Activated CD8-positive, alpha-beta memory T cell treated with anti-CD3 and anti-CD28 coated beads for 24 hours (primary cell): Measurements from ENCODE around the gene TNS1.

ENCODE experiments used
- DNase-seq: peaks from one replicate; pipeline ENCODE4 v3.0.0-alpha.2; 2020

Gene TNS1

DNA sequence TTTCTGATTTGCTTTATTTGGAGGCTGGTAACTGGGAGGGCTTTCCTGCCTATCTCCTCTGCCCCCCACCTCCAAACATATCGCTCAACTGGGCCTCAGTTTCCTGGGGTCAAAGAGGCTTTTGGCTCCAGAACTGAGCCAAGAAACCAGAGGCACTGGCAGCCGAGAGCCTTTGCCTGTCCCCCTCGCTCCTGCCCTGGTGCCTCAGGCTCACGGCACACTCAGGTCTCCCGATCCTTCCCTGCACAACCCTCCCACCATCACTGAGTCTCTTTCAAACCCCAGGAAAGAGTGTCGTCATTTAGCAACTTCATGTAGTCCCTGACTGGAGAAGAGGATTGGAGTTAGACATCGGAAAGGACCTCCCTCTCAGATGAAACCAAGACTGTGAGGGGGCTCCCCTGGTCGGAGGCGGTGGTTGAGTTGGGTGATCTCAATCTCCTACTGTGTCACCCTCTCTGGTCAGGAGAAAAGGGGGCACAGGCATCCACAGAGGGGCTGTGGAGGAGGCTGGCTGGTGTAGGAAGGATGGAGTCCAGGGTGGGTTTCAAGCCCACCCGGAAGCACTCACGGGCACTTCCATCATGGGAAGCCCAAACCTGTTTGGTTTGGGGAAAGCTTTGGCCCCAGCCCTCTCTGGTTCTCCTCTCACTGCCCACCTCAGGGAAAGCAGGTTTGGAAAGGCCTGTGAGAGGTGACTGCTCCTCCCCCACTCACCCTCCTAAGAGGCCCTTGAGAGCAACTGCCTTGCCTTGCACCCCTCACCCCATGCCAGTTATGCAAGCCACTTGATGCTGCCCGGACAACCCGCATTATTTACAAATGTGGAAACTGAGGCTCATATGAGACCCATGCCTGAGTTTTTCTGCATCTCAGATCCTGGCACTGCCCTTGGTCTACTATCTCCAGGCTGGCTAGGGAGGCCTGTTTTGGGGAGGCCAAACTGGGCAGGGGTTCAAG is 62.3 kb downstream of the TNS1 start:
- DNase-seq = no peak

DNA sequence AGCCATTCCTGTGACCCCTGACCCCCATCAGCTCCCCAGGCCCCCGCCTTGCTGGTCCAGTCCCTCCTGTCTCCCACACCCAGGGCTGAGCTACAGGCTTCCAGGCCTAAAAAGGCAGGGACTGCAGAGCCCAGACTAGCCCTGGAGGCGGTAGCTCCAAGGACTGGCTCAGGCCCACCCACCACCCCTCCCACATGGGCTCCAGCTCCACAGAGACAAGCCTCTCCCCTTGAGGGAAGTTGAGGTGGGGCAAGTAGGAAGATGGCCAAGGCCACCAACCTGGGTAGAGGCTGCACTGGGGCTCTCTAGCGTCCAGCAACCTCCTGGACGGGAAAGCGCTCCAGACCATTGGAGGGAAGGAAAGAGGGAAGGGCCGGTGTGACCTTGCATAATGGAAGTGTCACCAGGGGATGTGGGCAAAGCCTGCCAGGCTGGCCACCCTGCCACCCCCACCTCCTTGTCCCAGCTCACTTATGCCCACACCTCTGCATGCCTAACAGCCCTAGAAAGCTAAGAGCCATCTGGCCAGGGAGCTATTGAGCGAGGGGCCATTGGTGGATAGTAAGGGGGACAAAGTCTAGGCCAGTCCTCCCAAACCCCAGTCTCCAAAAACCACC is 63.1 kb downstream of the TNS1 start:
- no peak for DNase-seq

DNA sequence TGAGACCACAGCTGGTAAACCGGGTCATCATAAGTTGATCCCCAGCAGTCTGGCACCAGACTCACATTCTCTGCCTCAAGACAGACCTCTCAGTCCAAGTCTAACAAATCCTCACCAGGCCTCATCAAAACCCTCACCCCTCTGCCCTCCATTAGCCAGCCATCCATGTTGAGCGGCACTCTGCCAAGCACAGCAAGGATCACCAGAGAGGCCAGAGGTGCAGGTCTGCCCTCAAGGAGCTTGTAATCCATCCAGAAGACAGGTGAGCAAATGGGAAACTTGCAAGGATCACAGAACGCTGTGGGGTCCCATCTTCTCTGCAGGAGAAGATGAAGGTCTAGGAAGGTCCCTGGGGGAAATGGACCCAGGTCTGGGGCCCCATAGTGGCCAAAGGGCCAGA is 63.6 kb downstream of the TNS1 start:
- no peak for DNase-seq

DNA sequence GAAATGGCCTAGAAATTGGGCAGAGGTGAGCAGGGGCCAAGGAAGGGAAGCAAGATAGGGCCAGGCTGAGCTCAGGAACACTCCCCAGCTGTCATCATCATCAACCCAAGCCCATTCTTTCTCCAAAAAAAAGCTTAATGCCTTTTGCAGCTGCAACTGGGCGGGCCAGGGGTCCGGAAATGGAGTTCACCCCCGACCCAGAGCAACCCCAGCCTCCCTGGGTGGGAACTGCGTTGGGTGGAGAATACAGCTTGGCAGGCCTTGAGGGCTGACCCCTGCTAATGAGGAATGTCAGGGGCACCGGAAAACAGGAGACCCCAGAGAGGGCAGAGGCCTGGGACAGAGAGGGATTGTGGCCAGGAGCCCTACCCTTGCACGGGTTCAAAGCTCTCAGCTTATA is 64.8 kb downstream of the TNS1 start:
- DNase-seq = no peak

DNA sequence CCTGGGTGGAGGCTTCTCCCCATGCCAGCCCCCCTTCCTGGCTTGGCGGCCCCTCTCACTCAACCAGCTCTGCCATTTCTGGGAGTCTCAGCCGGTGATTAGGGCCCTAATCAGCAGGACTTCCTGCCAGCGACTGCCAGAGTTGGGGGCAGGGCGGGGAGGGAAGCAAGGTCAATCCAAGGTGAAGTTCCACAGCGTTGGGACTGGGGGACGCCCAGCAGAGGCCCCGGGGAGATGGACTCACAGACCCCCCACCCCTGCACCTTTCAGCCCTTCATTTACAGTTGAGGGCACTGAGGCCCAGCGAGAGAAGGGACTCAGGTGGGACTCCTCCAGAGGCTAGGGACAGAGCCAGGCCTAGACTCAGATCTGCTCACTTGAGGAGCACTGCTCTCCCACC is 65.3 kb downstream of the TNS1 start:
- DNase-seq = no peak

DNA sequence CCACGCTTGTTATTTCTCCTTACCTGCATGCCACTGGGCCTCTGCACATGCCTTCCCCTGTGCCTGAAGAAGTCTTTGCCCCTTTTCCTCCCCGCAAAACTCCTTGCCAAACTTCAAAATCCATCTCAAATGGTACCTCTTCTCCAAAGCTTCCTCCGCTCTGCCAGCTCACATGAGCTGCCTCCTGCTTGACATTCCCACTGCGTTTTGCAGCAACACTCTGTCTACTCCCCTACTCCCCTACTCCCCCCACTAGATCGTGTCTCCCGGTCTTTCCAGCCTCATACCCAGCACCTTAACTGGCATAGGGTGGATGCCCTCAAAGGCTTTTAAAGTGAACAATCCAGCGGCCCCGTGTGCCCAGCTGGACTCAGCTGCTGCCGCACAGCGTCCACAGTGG is 65.8 kb downstream of the TNS1 start:
- no peak for DNase-seq

DNA sequence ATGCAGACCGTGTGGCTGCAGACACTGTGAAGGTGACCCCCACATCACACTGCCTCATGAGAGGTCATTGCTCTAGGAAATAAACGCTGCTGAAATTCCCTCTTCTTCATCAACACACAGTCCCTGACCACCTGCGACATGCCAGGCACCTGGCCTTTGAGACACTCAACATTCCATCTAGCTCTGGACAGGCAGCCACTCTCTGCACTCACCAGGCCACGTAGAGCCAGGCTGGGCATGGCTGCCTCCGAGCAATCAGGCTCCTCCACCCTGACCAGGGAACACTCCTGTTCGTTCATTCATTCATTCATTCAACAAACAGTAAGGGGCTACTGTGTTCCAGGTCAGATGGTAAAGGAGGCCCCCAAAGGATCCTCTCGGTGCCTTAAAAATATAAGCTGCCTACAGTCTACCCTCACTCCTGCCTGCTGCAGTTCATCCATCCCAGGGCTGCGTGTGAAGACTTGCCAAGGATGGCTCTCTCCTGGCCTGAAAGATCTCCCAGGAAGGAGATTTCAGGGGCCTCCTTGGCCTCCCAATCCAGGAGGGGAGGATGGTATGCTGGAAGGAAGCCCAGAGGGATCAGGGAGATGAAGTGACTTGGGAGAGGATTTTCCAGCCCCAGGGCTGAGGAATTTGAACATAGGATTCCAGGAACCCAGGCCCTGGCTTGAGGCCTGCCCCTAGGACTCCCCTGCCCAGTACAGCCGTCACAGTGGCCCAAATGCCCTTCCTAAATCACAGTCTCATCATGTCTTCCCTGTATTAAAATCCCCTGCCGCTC is 66.7 kb downstream of the TNS1 start:
- DNase-seq = no peak

DNA sequence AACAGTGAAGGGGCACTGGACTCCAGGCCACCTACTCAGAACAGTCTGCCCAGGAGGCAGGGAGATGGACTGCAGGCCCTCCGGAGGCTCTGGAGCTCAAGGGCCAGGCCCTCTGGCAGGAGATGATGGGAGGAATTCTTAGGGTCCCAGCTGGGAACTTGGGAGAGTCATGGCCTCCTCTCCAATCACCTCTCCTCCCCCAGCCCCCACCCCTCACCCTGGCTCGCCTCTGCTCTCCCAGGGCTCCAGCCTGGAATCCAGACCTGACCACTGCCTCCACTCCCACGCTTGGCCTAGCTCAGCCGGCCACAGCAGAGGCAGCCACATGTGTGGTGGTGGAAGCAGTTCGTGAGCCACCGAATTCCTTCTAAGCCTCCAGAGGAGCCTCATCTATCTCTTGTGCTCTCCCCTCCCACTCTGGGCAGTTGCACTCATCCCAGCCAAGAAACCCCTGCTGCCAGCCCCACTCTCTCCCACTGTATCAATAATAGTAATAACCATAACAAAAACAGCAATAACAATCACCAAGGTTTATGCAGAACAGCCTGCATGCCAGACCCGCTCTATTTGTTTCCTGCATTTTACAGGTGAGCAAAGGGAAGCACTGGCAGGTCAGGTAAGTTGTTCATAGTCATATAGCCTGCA is 67.4 kb downstream of the TNS1 start:
- no peak for DNase-seq

DNA sequence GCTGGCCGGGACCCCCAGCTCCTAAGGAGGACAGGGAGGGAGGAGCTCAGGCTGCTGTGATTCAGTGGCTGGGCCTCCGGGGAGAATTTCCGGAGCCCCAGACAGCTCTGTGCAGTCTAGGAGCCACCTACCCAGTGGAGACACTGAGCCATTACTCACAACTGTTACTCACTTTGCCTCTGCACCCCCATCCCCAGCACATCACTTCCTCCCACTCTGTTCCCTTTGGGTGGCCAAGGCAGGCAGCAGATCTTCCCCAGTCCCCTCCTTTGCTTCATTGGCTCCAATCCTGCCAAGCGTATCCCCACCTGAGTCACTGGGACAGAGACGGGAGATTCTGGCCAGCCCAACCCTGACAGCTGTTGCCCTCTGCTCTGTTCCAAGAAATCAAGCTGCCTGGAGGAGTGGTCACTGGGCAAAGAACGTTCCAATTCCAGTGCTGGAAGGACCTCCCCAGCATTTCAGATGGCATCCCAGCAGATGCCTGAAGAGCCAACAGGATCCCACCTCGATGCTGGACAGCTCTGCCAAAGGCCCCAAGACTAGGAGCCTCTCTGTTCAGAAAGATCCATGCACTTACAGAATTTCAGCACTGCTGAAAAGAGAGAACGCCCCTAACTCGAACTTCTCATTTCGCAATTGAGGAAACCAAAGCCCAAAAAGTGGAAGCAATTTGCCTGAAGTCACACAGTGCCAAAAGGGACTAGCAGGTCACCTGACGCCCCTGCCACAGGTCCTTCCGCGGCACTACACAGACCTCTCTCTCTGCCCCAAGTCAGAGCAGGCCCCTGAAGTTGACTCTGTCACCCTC is 68.3 kb downstream of the TNS1 start:
- DNase-seq = no peak

DNA sequence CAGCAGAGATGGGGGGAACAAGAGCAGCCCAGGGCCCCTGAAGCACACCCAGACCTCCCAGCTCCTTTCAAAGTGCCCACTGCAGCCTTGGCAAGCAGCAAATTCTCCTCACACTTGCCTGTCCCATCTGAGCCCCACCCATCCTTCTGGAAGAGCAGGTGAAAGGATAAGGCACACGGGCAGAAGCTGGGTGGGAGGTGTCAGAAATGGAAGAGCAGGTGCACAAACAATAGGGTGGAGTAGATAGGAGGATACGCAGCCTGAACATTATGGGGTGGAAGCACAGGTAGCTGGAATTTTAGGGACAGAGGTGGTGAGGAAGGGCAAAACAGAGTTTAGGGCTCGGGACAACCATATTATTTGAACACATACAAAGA is 69.2 kb downstream of the TNS1 start:
- no peak for DNase-seq

DNA sequence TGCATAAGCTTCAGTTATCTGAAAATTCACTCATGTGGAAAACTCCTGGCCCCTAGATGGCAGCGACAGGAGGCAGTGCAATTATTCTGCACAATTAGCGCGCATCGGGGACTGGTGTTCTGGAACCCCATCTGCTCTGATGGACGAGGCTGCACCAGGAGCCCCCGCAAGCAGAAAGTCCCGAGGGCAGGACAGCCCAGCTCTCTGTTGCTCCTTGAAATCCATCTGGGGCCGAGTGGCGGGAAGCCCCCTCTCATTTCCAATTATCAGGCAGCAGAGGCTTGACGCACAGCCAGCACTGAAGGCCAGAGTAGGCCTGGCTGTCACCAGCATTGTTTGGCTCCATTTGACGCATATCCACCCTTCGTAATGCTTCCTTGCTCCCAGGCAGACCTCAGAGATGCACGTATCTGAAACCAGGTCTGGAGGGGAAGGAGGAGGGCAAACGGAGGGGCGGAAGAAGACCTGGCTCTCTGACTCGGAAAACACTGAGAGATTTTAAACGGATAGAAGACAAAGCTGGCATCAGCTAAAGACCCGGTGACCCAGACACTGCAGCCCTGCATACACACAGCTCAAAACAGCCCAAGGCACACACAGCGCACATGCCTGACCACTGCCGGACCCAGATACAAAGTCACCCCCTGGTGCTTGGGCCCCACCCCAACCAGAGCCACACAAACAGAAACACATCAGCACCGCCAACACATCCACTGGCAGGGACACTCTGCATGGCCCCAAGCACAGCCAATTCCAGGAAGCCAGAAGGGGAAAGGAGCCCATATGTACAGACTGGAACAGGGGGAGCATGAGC is 69.8 kb downstream of the TNS1 start:
- no peak for DNase-seq

DNA sequence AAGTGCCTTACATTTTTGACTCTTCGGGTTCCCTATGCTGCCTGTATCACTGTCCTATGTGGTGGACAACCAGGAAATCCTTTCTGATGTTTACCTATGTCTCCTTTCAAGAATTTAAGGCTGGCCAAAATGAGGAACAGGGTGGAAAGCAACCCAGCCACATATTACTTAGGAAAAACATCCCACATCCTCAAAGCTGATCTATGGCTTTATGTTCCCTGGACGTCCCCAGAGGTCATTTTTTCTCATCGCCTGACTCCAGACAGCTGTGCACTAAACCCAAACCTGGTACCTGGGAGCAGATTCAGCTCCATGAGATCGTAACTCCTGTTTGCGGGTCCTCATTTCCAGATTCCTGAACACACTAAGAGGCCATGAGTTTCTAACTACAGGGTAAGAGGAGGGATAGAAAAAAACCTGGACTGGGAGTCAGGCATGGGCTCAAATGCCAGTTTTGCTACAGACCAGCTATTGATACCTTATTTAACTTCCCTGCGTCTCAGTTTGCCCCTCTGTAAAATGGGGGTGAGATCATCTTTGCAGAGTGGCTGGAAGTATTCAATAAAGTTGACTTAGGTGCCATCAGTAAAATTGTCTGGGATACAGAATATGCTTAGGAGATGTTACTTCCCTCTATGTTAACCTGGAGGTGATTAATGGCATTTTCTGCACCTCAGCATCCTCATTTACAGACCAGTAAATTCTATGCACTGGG is 70.8 kb downstream of the TNS1 start:
- DNase-seq = no peak

DNA sequence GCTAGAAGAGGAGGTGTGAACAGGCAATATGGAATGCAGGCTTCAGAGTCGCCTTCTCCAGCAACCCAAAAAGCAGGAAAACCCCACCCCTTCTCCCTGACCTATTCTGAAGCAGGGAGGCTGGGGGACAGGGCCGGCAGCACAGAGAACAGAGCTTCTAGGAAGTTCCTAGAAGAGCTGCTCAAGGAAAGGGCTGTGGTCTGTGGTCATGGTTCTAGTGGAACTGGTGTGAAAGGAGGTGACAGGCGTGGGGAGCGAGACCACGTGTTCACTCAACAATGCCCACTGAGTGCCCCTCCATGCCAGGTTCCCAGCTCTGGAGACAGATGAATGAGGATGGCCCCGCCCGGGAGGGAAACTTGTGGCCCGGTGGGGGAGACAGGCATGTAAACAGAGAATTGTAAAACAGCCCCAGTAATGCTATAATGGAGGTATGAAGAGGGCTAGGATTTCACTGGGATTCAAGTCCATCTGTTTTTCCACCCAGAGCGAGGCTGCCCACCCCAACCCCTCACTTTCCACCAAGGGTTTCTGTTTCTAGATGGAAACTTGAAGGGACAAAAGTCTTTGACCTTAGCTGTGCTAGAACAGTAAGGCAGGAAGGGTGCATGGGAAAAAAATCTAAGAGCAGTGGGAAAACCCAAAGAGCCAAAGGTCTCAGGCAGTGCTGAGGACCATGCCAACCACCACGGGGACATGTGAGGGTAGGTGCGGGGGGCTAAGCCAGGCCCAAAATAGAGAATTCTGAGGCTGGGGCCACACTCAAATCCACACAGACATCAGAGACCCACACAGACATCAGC is 71.8 kb downstream of the TNS1 start:
- no peak for DNase-seq

DNA sequence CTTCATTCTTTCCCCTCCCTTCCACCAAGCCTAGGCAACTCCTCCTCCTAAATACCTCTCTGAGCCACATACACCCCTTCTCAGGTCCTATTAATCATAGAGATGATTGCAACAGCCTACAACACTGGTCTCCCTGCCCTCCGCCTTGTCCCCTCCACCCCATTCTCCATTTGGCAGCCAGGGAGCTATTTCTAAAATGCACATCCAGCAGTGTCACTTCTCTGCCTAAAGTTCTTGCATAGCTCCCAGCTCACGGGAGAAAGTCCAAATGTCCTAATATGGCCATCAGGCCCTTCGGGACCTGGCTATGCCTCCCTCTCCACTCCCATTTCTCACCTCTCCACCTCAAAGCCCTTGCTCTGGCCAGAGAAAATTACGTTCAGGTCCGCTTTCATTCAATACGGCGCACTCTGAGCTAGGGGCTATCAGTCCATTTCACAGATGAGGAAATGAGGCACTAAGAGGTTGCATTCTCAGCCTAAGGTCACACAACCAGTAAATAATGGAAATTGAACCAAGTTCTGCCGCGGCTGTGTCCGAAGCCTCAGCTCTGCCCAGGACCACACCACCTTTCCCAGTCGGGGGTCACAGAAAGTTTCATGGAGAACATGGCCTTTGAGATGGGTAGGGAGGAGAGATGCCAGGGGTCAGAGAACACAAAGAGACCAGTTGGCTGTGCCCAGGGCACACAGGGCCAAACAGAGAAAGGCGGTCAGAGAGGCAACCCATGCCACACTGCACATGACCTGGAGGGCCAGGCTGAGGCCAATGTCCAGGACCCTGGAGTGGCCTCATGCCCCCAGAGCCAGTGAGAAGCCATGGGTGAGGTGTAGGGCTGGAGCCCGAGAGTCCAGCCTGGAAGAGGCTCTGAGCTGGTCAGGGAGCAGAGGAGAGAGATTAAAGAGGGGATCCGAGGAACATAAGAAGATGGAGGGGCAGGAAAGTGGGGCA is 72.8 kb downstream of the TNS1 start:
- no peak for DNase-seq

DNA sequence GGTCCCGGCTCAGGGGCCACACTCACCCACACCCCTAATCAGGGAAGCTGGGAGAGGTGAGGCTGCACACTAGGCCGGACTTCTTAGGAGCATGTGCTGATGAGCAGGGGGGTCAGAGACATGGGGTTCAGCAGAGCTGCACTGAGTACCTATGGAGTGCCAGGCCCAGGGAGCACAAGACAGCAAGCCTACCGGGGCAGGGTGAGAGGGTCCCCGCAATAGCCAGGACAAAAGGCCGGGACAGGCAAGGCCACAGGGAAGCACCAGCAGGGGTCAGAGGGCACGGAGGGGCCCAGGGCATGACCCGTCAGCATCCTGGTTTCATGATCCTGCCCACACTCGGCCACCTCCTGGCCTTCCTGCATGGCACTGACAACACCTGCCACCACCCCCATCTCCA is 73.5 kb downstream of the TNS1 start:
- DNase-seq = no peak

DNA sequence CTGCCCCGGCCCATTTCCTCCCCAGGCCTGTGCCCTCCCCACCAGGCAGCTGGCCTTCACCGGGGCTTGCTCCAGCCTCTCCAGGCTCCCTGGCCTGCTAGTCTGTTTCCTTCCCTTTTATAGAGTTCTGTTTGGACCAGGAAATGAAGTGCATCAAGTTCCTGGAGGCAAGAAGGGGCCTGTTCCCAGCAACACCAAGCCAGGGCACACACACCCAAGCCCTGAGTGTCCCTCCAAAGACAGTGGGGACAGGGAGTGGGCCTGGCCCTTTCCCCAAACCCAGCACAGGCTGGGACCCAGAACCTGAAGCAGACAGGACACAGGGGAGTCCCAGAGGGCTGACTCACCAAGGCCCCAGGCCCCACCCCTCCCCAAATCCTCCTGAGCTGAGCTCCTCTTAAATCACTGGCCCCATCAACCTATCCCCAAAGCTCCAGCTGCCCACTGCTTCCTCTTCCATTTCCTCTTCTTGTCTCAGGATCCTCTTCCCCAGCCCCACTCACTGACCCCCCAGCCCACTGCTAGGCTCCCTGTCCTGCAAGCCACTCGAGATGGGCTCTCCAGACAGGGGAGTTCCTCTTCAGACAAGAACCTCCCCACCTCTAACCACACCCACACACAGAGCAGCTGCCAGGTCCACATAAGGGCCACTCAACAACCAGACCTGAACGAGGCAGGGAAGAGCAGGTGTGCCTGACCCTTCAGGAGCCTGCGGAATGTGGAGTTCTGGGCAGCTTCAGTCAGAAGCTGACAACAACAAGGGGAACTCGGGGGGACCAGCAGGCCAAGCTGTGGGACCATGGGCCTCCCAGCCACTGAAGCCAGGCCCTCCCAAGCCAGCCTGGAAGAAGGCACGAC is 74.2 kb downstream of the TNS1 start:
- DNase-seq = no peak

DNA sequence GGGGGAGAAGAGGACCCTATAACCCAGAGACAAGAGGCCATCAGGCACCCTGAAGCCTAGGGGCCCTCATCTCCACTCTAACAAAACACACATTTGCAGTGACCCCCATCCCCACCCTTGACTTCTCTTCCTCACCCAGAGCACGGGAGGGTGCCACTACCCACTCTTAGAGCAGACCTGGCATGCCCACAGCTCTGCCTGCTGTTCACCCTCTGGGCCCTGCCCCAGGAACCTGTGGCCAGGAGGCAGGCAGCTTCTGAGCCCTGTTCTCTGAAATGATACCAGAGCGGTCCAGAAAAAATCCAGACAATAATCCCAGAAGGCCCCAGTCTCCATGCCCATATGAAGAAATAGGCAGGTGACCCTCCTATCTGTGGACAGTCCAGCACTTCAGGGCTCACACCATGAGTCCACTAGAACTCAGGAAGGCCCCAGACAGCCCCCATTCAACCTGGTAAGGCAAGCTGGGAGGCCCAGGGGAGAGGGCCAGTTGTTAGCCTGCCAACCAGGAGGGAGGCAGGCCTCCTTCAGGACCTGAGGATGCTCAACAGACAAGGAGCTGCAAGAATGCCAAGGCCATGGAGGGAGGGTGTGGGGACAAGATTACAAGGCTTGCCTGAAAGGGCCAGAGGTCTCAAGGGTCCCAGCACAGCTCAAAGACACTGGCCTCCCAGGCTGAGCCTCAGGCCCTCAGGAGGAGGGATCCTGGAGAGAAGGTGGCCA is 75.0 kb downstream of the TNS1 start:
- DNase-seq = no peak
